H7 (cell line): ENCODE data around the gene LYPD6. TPM values are rescaled to one million over a fixed set of nuclear protein-coding genes. Genes with fewer than 3 reads are reported as not detected.

ENCODE experiments used
- DNase-seq: peaks from one replicate; pipeline ENCODE4 v3.0.0; 2012
- H3K27me3 ChIP-seq: 2 replicates; pipeline ENCODE4 v1.6.0; 2011; ENCODE audit warnings: mild to moderate bottlenecking, low read length; ENCODE audit not compliant: control insufficient read depth, insufficient read depth
- H3K36me3 ChIP-seq: replicated peaks from 2 replicates; pipeline ENCODE4 v1.5.1; 2011; ENCODE audit warnings: low read length; ENCODE audit not compliant: control insufficient read depth, insufficient read depth
- H3K4me3 ChIP-seq: 2 replicates; pipeline ENCODE4 v1.5.1; 2011; ENCODE audit warnings: low read depth, mild to moderate bottlenecking, control low read depth, low read length, moderate library complexity; ENCODE audit not compliant: insufficient read depth
- total RNA-seq: library from RNA; depleted of rRNA; stranded (reverse); fragments of >200 nt; shearing (Covaris generic); gene quantifications from 2 replicates; pipeline ENCODE4 v1.2.3, GENCODE V29; 2014

The LYPD6 gene
- total RNA-seq, 1 experiment from 2014 or later: 2.9 TPM

DNA sequence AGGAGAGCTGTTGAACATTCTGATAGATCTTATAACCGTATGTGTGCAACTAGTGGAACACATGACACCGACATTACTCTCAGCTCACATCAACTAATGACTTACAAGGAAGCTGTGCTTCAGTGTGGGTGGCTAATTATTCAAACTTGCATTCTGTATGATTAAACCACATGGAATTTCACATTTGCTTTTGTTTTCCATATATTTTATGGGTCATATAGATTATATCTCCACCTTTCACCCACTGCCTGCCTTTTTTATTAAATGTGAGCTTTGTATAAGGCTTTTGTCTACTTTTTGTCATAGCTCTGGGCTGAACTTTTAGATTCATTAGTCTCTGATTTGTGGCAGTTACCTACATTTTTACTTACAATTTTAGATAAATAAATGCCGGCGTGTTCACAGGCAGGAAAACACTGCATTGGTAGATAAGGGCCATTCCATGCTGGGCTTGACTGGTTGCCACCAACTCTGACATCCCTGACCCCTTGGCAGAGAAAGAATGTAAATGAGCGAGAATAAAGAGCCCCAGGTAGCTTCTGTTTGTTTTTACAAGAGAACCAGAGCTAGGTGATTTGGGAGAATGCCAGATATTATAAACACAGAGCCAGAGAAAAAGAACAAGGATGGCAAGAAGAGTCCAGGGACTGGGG lies 35.7 kb downstream of the LYPD6 start:
- no peak for DNase-seq
- H3K4me3 ChIP-seq: no peak overlapping the region
- H3K27me3 ChIP-seq: no peaks in the 10 kb centered on the region
- no peaks in the 10 kb centered on the region for H3K36me3 ChIP-seq

DNA sequence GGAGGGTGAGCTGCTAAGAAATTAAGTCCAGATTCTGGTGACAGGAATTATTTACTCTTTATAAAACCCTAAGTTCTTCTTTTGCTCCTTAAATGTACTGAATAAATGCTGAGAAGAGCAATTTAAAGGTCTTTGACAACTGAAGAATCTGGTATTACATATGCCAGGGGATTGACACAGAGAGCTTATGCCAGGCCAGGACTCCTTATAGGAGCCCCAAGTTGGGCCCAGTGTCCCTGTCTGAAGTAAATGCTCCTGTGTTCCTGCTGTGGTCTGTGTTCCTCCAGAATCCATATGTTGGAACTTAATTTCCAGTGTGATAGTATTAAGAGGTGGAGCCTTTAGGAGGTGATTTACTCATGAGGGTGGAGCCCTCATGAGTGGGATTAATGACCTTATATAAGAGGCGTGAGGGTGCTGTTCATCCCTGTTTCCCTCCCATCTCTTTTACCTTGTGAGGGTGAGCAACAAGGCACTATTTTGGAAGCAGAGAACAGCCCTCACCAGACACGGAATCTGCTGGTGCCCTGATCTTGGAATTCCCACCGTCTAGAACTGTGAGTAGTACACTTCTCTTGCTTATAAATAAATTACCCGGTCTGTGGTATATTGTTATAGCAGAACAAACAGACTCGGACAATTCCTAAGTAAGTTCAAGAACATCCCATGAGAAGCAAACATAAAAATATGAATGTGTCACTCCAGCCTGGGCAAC lies 39.8 kb downstream of the LYPD6 start:
- DNase-seq: no peak
- H3K4me3 ChIP-seq: no peak overlapping the region
- no peaks in the 10 kb centered on the region for H3K36me3 ChIP-seq
- H3K27me3 ChIP-seq: no peaks in the 10 kb centered on the region

- no peaks in the 10 kb centered on the region for H3K27me3 ChIP-seq
- no peak for DNase-seq
- H3K4me3 ChIP-seq: no peak overlapping the region
- H3K36me3 ChIP-seq: no peaks in the 10 kb centered on the region
Observed at GRCh38 chr2:149371476-149371875, 41.1 kb downstream of the LYPD6 start.

DNA sequence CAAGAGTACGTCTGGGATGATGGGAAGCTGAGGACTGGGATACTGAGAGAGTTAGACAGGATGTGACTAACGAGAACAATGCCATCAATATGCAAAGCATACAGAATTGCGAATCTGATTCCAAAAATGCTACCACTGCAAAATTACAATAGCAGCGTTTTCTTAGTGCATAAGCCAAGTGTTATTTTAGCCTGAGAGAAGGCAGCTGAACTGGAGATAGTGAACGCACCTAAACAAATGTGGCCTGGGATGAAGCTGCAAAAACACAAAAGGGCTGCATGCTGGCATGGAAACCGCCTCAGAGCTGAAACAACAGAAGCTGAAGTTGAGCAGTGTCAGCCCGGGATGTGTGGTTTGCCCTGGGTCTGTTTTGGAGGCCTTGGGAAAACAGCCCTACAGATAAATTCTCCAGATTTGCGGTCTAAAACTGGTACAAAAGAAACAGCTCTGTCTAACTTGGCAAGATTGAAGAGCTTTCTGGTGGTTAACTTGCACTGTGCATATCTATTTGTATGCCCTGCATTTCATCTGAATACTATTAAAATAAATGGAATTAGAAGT lies 45.5 kb downstream of the LYPD6 start:
- Histone ChIP-seq H3K36me3 (no peaks in the 10 kb centered on the region), H3K27me3 (no peaks in the 10 kb centered on the region), H3K4me3 (no peak overlapping the region)
- DNase-seq: no peak

GRCh38 chr2:149380205-149380604 lies 49.8 kb downstream of the LYPD6 start:
- Histone ChIP-seq H3K36me3 (no peaks in the 10 kb centered on the region), H3K27me3 (no peaks in the 10 kb centered on the region), H3K4me3 (no peak overlapping the region)
- DNase-seq: no peak

- H3K36me3 ChIP-seq: no peaks in the 10 kb centered on the region
- no peak overlapping the region for H3K4me3 ChIP-seq
- no peaks in the 10 kb centered on the region for H3K27me3 ChIP-seq
- no peak for DNase-seq
Observed at GRCh38 chr2:149383340-149383739, 53.0 kb downstream of the LYPD6 start.

- H3K36me3 ChIP-seq: no peaks in the 10 kb centered on the region
- H3K4me3 ChIP-seq: no peak overlapping the region
- DNase-seq: no peak
- no peaks in the 10 kb centered on the region for H3K27me3 ChIP-seq
Observed at GRCh38 chr2:149385350-149385749, 55.0 kb downstream of the LYPD6 start.

DNA sequence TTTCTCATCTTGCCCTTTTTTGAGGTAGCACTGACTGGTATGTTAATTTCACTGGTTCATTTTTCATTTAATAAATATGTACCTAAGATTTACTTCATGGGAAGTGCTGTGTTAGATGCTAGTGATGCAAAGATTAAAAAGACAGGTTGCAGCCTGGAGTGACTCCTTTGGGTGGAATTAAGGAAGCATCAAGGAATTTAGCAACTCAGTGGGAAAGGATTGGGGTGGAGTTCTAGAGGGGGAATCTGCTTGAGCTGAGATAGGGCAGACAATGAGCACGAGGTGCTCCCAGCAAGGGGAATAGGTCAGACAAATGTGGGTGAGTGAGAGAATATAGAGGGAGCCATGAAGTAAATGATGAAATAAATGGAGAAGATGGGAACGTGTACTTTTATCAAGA lies 57.0 kb downstream of the LYPD6 start:
- no peaks in the 10 kb centered on the region for H3K36me3 ChIP-seq

DNA sequence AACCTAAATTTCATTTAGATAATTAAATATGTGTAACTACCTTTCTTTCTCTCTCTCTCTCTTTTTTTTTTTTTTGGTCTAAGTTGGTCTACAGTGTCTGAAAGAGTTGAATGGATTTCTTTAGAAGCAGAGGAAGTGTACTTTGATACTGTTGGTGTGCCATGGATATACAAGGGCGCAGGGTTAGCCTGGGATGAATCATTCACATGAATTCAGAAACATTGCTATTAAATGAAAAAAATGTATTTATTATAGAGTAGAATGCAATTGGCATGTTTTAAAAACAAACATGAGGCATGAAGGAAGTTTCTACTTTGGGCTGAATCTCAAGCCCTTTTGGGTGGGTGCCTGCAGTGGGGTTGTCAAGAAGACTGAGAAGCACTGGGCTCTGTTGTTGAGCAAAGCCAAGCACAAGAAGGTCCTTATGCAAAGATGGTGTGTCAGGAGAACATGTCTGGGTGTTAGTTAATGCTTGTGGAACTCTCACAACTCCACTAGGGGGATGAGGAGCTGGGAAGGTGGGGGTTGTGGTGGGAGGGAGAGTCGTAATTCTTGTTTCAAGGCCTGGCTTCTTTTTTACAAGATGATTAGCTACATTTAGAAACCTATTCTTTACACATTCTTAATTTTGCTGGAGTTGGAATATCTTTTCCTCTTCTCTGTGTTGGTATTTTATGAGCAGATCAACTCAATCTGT lies 57.9 kb downstream of the LYPD6 start:
- Histone ChIP-seq H3K27me3 (no peaks in the 10 kb centered on the region), H3K36me3 (no peaks in the 10 kb centered on the region), H3K4me3 (no peak overlapping the region)
- DNase-seq: peak; percentile 42

More for the DNA sequence above, 57.0 kb downstream of the LYPD6 start:
- no peak for DNase-seq
- H3K27me3 ChIP-seq: no peaks in the 10 kb centered on the region
- no peak overlapping the region for H3K4me3 ChIP-seq

GRCh38 chr2:149389506-149390167 lies 59.2 kb downstream of the LYPD6 start:
- no peaks in the 10 kb centered on the region for H3K36me3 ChIP-seq

DNA sequence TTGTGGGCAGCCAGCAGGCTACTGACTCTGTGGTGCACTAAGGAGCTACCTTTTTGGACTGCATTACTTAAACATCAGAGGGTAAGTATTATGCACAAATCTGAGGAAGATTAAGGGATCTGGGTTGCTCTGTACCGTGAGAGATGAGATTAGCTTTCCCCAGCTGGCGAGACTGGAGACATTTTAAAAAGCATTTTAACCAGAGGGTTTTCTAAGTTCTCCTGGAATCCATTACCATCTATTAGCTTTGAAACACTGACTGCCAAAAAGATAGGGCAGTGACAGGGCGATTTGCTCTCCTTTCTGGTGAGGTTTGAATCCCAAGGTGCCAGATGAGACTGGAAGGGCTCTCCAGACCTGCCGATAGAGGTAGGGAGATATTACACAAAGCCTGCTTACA lies 63.2 kb downstream of the LYPD6 start:
- Histone ChIP-seq H3K36me3 (no peaks in the 10 kb centered on the region), H3K4me3 (no peak overlapping the region), H3K27me3 (no peaks in the 10 kb centered on the region)
- DNase-seq: no peak

More at GRCh38 chr2:149389506-149390167, 59.2 kb downstream of the LYPD6 start:
- DNase-seq: no peak
- H3K27me3 ChIP-seq: no peaks in the 10 kb centered on the region
- H3K4me3 ChIP-seq: no peak overlapping the region

GRCh38 chr2:149394864-149395263 lies 64.5 kb downstream of the LYPD6 start:
- DNase-seq: no peak
- no peaks in the 10 kb centered on the region for H3K36me3 ChIP-seq
- H3K27me3 ChIP-seq: no peaks in the 10 kb centered on the region
- no peak overlapping the region for H3K4me3 ChIP-seq

DNA sequence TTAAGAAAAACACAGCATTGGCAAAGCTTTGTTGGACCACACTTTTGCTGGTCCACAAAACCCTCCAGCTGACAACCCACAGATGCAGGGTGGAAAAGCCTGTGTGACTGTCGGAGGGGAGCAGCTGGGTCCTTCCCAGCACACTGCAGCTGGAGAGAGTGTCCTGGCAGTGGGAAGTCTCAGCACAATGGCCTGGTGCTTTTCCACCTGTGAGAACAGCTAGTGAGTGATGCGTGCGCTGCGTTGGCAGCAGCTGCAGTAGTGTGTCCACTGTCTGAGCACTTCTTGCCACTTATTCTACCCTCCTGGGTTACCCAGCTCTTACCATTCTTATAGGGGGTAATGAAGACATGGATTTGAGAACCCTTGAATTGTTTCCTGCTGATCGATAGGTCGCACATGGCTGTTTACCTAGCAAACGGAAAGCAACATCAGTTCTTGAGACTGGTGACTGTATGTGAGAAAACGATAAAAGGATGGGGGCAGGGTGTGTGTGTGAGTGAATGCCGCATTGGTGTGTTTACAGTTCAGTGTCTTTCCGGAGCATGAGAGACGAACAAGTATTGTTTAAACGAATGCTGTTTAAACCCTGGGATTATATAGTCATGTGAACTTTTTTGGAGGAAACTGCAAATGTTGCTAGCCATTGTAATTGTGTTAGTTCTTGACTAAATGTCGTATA lies 69.7 kb downstream of the LYPD6 start:
- Histone ChIP-seq H3K4me3 (no peak overlapping the region), H3K27me3 (no peaks in the 10 kb centered on the region), H3K36me3 (no peaks in the 10 kb centered on the region)
- DNase-seq: no peak

DNA sequence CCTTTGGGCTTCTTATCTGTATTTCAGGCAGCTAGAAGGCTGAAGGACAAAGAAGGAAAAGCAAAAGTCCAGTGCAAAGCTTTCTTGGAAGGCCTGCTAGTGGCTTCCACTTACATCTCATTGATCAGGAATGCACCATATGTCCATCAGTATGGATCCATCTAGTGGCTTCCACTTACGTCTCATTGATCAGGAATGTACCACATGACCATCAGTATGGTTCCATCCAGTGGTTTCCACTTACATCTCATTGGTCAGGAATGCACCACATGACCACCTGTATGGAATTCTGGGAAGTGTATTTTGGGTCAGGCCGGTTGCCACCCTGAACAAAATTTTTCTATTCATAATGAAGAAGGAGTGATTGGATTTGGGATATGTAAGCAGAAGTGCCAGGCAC lies 70.6 kb downstream of the LYPD6 start:
- H3K27me3 ChIP-seq: no peaks in the 10 kb centered on the region
- H3K36me3 ChIP-seq: no peaks in the 10 kb centered on the region
- no peak overlapping the region for H3K4me3 ChIP-seq
- no peak for DNase-seq
